ENCODE results near the gene PTPMT1. TPM values are rescaled to one million over a fixed set of nuclear protein-coding genes. Genes with fewer than 3 reads are reported as not detected.
A peak's percentile ranks its signal among the peaks of the same experiment; 100 is the strongest.
"Not testable (repeated sequence)": the region's sequence is repeated elsewhere in the genome, so short reads cannot be mapped to it uniquely, and the experiment has no call there.

The PTPMT1 gene
- total and polyA plus RNA-seq, 2 donors from 2014 or later: 34.6 to 90.3 TPM

GRCh38 chr11:47560426-47560825, 5.0 kb upstream of the PTPMT1 start:
- H3K36me3 ChIP-seq (ENCODE audit: control insufficient read depth in 2 of 3, insufficient read depth in 3 of 3, low read length in 3 of 3): no peaks in the 10 kb centered on the region
- DNase-seq (no peak), FAIRE-seq (no peak)
- intact Hi-C loops (cut with DNase I): no loop called here
- no peak overlapping the region for H3K9ac ChIP-seq (ENCODE audit: low read length in 3 of 3)
- peaks cover 0 to 4% (median 0%) of the 10 kb centered on the region in 3 donors for H3K4me1 ChIP-seq (ENCODE audit: control insufficient read depth in 2 of 3, insufficient read depth in 2 of 3, low read depth in 1 of 3, low read length in 3 of 3)
- H3K9me3 ChIP-seq (ENCODE audit: control insufficient read depth in 2 of 3, insufficient read depth in 1 of 3, low read length in 3 of 3): no peaks in the 10 kb centered on the region
- H3K27me3 ChIP-seq (ENCODE audit: control insufficient read depth, insufficient read depth, low read length): no peaks in the 10 kb centered on the region
- TF ChIP-seq, protein P1, sequence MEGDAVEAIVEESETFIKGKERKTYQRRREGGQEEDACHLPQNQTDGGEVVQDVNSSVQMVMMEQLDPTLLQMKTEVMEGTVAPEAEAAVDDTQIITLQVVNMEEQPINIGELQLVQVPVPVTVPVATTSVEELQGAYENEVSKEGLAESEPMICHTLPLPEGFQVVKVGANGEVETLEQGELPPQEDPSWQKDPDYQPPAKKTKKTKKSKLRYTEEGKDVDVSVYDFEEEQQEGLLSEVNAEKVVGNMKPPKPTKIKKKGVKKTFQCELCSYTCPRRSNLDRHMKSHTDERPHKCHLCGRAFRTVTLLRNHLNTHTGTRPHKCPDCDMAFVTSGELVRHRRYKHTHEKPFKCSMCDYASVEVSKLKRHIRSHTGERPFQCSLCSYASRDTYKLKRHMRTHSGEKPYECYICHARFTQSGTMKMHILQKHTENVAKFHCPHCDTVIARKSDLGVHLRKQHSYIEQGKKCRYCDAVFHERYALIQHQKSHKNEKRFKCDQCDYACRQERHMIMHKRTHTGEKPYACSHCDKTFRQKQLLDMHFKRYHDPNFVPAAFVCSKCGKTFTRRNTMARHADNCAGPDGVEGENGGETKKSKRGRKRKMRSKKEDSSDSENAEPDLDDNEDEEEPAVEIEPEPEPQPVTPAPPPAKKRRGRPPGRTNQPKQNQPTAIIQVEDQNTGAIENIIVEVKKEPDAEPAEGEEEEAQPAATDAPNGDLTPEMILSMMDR (IDR thresholded peaks at IDR 0.05; ENCODE audit: borderline replicate concordance, extremely low read depth, insufficient read depth): no peak
- no peak overlapping the region for H3K27ac ChIP-seq (ENCODE audit: low read depth in 2 of 2, low read length in 2 of 2)
- no peak overlapping the region for H3K4me3 ChIP-seq (ENCODE audit: low read length in 3 of 3)

- intact Hi-C loops (cut with DNase I); H3K27ac ChIP-seq (ENCODE audit: low read depth in 2 of 2, low read length in 2 of 2); H3K36me3 ChIP-seq (ENCODE audit: control insufficient read depth in 2 of 3, insufficient read depth in 3 of 3, low read length in 3 of 3); FAIRE-seq; DNase-seq; H3K9me3 ChIP-seq (ENCODE audit: control insufficient read depth in 2 of 3, insufficient read depth in 1 of 3, low read length in 3 of 3); H3K4me3 ChIP-seq (ENCODE audit: low read length in 3 of 3); H3K9ac ChIP-seq (ENCODE audit: low read length in 3 of 3); H3K4me1 ChIP-seq (ENCODE audit: control insufficient read depth in 2 of 3, insufficient read depth in 2 of 3, low read depth in 1 of 3, low read length in 3 of 3); H3K27me3 ChIP-seq (ENCODE audit: control insufficient read depth, insufficient read depth, low read length): not testable (repeated sequence)
Measured at GRCh38 chr11:47562393-47562792, 3.0 kb upstream of the PTPMT1 start.

DNA sequence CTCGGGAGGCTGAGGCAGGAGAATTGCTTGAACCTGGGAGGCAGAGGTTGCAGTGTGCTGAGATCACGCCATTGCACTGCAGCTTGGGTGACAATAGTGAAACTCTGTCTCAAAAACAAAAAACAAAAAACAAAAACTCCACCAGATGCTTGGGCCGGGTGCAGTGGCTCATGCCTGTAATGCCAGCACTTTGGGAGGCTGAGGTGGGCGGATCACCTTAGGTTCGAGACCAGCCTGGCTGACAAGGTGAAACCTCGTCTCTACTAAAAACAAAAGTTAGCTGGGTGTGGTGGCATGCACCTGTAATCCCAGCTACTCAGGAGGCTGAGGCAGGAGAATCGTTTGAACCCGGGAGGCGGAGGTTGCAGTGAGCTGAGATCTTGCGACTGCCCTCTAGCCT, 1.0 kb upstream of the PTPMT1 start:
- H3K27me3 ChIP-seq (ENCODE audit: control insufficient read depth, insufficient read depth, low read length); H3K9ac ChIP-seq (ENCODE audit: low read length in 3 of 3); H3K4me1 ChIP-seq (ENCODE audit: control insufficient read depth in 2 of 3, insufficient read depth in 2 of 3, low read depth in 1 of 3, low read length in 3 of 3); DNase-seq; H3K36me3 ChIP-seq (ENCODE audit: control insufficient read depth in 2 of 3, insufficient read depth in 3 of 3, low read length in 3 of 3); H3K27ac ChIP-seq (ENCODE audit: low read depth in 2 of 2, low read length in 2 of 2); H3K4me3 ChIP-seq (ENCODE audit: low read length in 3 of 3); intact Hi-C loops (cut with DNase I); FAIRE-seq; H3K9me3 ChIP-seq (ENCODE audit: control insufficient read depth in 2 of 3, insufficient read depth in 1 of 3, low read length in 3 of 3): not testable (repeated sequence)

GRCh38 chr11:47564933-47565339, 463 bp upstream of the PTPMT1 start:
- no peak for FAIRE-seq
- TF ChIP-seq, protein P1 (IDR thresholded peaks at IDR 0.05; ENCODE audit: borderline replicate concordance, extremely low read depth, insufficient read depth): no peak
- intact Hi-C loops (cut with DNase I): no loop called here

More at GRCh38 chr11:47564933-47565339, 463 bp upstream of the PTPMT1 start:
- no peaks in the 10 kb centered on the region for H3K9me3 ChIP-seq (ENCODE audit: control insufficient read depth in 2 of 3, insufficient read depth in 1 of 3, low read length in 3 of 3)
- H3K9ac ChIP-seq (ENCODE audit: low read length in 3 of 3): peak overlapping the region in 2 of 3 donors; percentile 82 to 91
- peak overlapping the region; percentile 60 to 87 (median 65) for H3K4me3 ChIP-seq (ENCODE audit: low read length in 3 of 3)
- peaks cover 0 to 4% (median 0%) of the 10 kb centered on the region in 3 donors for H3K36me3 ChIP-seq (ENCODE audit: control insufficient read depth in 2 of 3, insufficient read depth in 3 of 3, low read length in 3 of 3)
- peaks cover 0 to 8% (median 6%) of the 10 kb centered on the region in 3 donors for H3K4me1 ChIP-seq (ENCODE audit: control insufficient read depth in 2 of 3, insufficient read depth in 2 of 3, low read depth in 1 of 3, low read length in 3 of 3)
- H3K27ac ChIP-seq (ENCODE audit: low read depth in 2 of 2, low read length in 2 of 2): peak overlapping the region; percentile 13 to 51
- no peak for DNase-seq
- H3K27me3 ChIP-seq (ENCODE audit: control insufficient read depth, insufficient read depth, low read length): no peaks in the 10 kb centered on the region

Data from kidney (tissue), 14 donors.